Calu3 (cell line): ENCODE measurements around the gene EPB41L3. TPM values are rescaled to one million over a fixed set of nuclear protein-coding genes. Genes with fewer than 3 reads are reported as not detected.

Source experiments
- BruUV-seq: library from RNA; stranded (reverse); fragments of 400-500 nt; replicated peaks from 2 replicates; lab custom pipeline; 2021; lab: Mats Ljungman, UMichigan
- CTCF ChIA-PET: fragments of 300-600 bp; sonication (Branson Sonifier 250); formaldehyde crosslinking; loops from one replicate; lab custom pipeline; 2022; ENCODE audit warnings: antibody characterized with exemption; lab: Charles Lee
- DNase-seq: peaks from one replicate; pipeline ENCODE4 v3.0.0; 2022
- H3K27ac Mint-ChIP-seq: one replicate; pipeline ENCODE4 v1.8.0; 2022; ENCODE audit warnings: mixed read lengths; ENCODE audit not compliant: unreplicated experiment
- H3K27me3 Mint-ChIP-seq: one replicate; pipeline ENCODE4 v1.8.0; 2022; ENCODE audit warnings: mixed read lengths; ENCODE audit not compliant: unreplicated experiment
- H3K36me3 Mint-ChIP-seq: one replicate; pipeline ENCODE4 v1.8.0; 2022; ENCODE audit warnings: mild to moderate bottlenecking, moderate library complexity, mixed read lengths; ENCODE audit not compliant: insufficient read depth, unreplicated experiment
- H3K4me1 Mint-ChIP-seq: one replicate; pipeline ENCODE4 v1.8.0; 2022; ENCODE audit warnings: mild to moderate bottlenecking, low read depth, mixed read lengths; ENCODE audit not compliant: unreplicated experiment
- H3K4me3 Mint-ChIP-seq: one replicate; pipeline ENCODE4 v1.8.0; 2022; ENCODE audit warnings: mild to moderate bottlenecking, low read depth, moderate library complexity, mixed read lengths; ENCODE audit not compliant: unreplicated experiment
- H3K9me3 Mint-ChIP-seq: one replicate; pipeline ENCODE4 v1.8.0; 2022; ENCODE audit warnings: low read depth, mixed read lengths; ENCODE audit not compliant: unreplicated experiment
- CTCF ChIP-seq: fragments of 200-600 bp; IDR thresholded peaks from one replicate; pipeline ENCODE4 v1.8.0; 2022; ENCODE audit warnings: antibody characterized with exemption; ENCODE audit not compliant: unreplicated experiment
- intact Hi-C: fragments of 100-400 bp; cut with micrococcal nuclease; formaldehyde crosslinking; loops from one replicate; pipeline ENCODE4 v1.10.0; 2022; ENCODE audit not compliant: unreplicated experiment
- total RNA-seq: library from RNA; stranded (reverse); gene quantifications from 2 replicates; pipeline ENCODE4 v1.2.3, GENCODE V29; 2022

Gene EPB41L3
- total RNA-seq, 1 experiment from 2014 or later, result not detected

GRCh38 chr18:5452943-5453443 lies 90.8 kb downstream of the EPB41L3 start:
- no peak for DNase-seq
- peaks cover 2% of the 10 kb centered on the region for H3K9me3 Mint-ChIP-seq
- no peak for TF ChIP-seq CTCF
- no peak overlapping the region for H3K4me3 Mint-ChIP-seq
- BruUV-seq, result no TSS peak
- H3K27me3 Mint-ChIP-seq, result peaks cover 12% of the 10 kb centered on the region
- no peak overlapping the region for H3K27ac Mint-ChIP-seq
- H3K36me3 Mint-ChIP-seq, result no peaks in the 10 kb centered on the region
- intact Hi-C loops, result no loop called here
- CTCF ChIA-PET, result interaction anchor here (0.6 kb wide), 1 partner anchor 53 kb away, joined by 3 read pairs; no protein-coding TSS in a partner anchor
- H3K4me1 Mint-ChIP-seq, result no peaks in the 10 kb centered on the region

- no peaks in the 10 kb centered on the region for H3K4me1 Mint-ChIP-seq
- H3K27me3 Mint-ChIP-seq, result peaks cover 12% of the 10 kb centered on the region
- no peaks in the 10 kb centered on the region for H3K36me3 Mint-ChIP-seq
- CTCF ChIA-PET, result interaction anchor here (0.6 kb wide), 1 partner anchor 455 kb away, joined by 3 read pairs; no protein-coding TSS in a partner anchor
- BruUV-seq, result no TSS peak
- no peak overlapping the region for H3K4me3 Mint-ChIP-seq
- no peak overlapping the region for H3K27ac Mint-ChIP-seq
- peaks cover 2% of the 10 kb centered on the region for H3K9me3 Mint-ChIP-seq
- intact Hi-C loops, result no loop called here
- no peak for TF ChIP-seq CTCF
- DNase-seq, result no peak
Measured at GRCh38 chr18:5451871-5452270, 91.9 kb downstream of the EPB41L3 start.

GRCh38 chr18:5451150-5451549 lies 92.6 kb downstream of the EPB41L3 start:
- Mint-ChIP-seq H3K4me1 (no peaks in the 10 kb centered on the region), H3K9me3 (peaks cover 2% of the 10 kb centered on the region), H3K4me3 (no peak overlapping the region), H3K27ac (no peak overlapping the region), H3K36me3 (no peaks in the 10 kb centered on the region), H3K27me3 (peaks cover 12% of the 10 kb centered on the region)
- intact Hi-C loops, result no loop called here
- DNase-seq, result no peak
- CTCF ChIA-PET, result no interaction called here
- TF ChIP-seq CTCF, result no peak
- no TSS peak for BruUV-seq

- H3K4me3 Mint-ChIP-seq, result no peak overlapping the region
- no peak for TF ChIP-seq CTCF
- H3K9me3 Mint-ChIP-seq, result peaks cover 2% of the 10 kb centered on the region
- DNase-seq, result no peak
- no peaks in the 10 kb centered on the region for H3K4me1 Mint-ChIP-seq
- no TSS peak for BruUV-seq
- no peaks in the 10 kb centered on the region for H3K36me3 Mint-ChIP-seq
- H3K27ac Mint-ChIP-seq, result no peak overlapping the region
- intact Hi-C loops, result no loop called here
- CTCF ChIA-PET, result no interaction called here
- H3K27me3 Mint-ChIP-seq, result peaks cover 12% of the 10 kb centered on the region
Measured at GRCh38 chr18:5449858-5450509, 93.8 kb downstream of the EPB41L3 start.
